ENCODE measurements around the gene PSMC6.

PSMC6 gene

GRCh38 chr14:52706724-52707706, at the start of gene PSMC6:
Gene PSMC6 (plus strand): TSS chr14:52707200. CDS start chr14:52707220, 20 bp downstream.
- DNase-seq (ENCODE audit: low read depth in 3 of 3) = peak; percentile 90 to 95 (median 91)

DNA sequence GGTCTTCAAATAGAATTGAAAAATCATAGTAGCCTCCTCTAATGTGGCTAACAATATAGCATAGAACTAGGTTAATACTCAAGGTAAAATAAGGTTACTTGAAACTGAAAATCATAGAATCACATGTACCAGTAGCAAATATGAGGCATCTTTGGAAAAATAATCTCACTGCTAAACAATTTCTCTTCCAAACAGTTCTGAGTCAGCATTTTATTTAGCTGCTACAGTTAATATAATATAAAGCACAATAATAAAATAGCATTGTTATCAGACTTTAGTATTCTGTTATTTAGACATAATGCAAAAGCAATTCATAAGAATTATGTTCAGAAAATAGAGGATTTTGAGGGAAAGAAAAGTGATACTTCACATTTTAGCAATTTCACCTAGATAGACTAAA, 46.7 kb upstream of the PSMC6 start:
- DNase-seq (ENCODE audit: low read depth in 3 of 3) = no peak

GRCh38 chr14:52660832-52661231, 46.2 kb upstream of the PSMC6 start:
- DNase-seq (ENCODE audit: low read depth in 3 of 3) = no peak

- DNase-seq (ENCODE audit: low read depth in 3 of 3) = no peak
Measured at GRCh38 chr14:52661314-52661713, 45.7 kb upstream of the PSMC6 start.

GRCh38 chr14:52663850-52664249, 43.1 kb upstream of the PSMC6 start:
- no peak for DNase-seq (ENCODE audit: low read depth in 3 of 3)

DNA sequence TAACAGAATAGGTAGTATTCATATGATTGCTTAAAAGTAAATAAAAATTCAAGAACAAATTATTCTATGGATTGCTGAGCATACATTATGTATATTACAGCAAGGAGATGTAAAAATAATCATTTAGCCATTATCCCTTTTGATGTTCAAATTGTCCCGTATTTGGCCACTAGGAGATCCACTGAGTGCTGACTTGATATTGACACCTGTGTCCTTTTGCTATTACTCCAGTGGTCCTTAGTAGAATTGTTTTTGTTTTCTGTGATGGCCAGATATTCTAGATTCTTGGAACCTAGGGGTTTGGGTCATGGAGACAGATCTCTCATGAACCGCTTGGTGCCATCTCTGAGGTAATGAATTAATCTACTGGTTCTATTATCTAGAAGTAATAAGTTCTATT, 28.4 kb upstream of the PSMC6 start:
- DNase-seq (ENCODE audit: low read depth in 3 of 3) = no peak

GRCh38 chr14:52683985-52684520, 22.9 kb upstream of the PSMC6 start:
- DNase-seq (ENCODE audit: low read depth in 3 of 3) = no peak

DNA sequence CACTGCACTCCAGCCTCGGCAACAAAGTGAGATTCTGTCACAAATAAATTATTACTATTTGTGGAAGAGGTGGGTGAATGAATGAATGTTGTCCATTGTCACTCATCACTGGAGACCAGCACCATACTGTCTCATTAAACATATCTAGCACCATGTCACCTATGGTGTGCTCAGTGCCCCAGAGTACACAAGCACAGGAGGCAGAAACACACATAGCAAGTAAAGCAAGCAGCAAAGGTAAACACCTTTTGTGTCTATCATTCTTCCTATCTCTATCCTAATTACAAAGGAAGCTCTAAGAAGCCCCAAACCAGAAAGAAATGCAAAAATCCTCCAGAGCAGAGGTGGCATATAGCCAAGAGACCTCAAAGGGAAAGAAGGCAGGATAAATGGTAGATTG, 20.8 kb upstream of the PSMC6 start:
- no peak for DNase-seq (ENCODE audit: low read depth in 3 of 3)

DNA sequence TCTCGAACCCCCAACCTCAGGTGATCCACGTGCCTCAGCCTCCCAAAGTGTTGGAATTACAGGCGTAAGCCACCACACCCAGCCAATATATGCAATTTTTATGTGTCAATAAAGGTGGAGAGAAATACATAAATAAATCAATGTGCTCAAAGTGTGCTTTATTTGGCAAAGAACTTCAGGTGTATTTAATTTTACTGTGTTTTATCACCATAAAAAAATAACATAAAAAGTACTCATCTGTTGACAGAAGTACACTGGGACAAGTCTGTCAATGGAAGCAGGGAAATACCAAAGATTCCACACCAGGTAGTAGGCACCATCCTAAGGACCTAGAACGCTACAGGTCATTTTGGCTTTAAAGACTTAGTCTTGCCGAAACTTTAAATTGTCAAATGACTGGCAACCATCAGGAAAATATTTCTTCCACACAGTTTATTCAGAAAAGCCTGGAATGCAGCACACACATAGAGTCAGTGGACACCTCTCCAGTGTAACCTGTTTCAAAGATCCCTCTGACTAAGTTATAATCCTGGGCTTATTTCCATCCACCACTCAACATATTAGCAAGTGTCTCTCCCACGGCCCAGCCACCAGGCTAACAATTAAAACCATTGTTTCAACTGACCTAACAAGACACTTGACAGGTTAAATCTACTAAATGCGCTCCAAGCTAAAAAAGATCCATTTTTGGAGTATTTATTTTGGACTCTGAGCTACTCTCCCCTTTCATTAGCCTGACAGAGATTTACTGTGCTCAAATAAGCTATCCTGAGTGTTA, 15.8 kb upstream of the PSMC6 start:
- DNase-seq (ENCODE audit: low read depth in 3 of 3) = no peak

DNA sequence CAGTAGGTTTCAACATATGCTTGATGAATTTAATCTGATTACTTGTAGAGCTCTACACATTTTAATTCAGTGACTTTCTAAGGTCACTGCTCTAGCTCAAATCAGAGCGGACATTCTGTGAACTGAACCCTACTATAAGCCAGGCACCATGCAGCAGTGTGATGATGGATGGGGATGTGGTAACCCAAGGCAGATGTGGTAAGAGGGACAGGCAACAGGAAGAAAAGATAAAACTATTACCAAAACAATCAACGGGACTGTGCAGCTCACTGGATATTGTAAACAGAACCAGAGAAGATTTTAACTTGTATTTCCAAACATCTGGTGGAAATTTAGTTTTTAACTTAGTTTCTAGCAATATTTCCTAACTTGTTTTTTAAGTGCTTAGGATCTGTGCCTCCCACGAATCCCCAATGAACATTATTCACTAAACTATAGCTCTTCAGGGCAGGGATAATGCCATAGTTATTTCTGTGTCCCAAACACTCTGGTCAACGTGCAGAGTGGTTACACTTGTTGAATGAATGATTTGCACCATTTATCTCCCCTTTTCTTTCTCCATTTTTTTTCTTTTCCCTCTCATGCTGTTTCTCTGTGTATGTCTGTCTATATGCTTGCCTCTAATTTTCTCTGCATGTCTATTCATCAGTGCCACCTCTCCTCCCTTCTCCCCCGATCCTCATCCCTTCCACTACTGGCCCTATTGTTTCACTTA, 14.6 kb upstream of the PSMC6 start:
- DNase-seq (ENCODE audit: low read depth in 3 of 3) = no peak

DNA sequence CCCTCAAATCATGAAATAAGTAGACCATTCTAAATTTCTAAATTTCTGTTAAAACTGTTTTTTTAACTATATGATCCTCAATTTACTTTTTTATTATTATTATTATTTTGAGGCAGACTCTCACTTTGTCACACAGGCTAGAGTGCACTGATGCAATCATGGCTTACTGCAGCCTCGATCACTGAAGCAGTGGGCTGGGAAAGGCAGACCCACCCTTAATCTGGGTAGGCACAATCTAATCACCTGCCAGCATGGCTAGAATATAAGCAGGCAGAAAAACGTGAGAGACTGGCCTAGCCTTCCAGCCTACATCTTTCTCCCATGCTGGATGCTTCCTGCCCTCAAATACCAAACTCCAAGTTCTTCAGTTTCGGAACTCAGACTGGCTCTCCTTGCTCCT, 14.0 kb upstream of the PSMC6 start:
- no peak for DNase-seq (ENCODE audit: low read depth in 3 of 3)

- no peak for DNase-seq (ENCODE audit: low read depth in 3 of 3)
Measured at GRCh38 chr14:52693532-52693931, 13.5 kb upstream of the PSMC6 start.

GRCh38 chr14:52694761-52695480, 12.1 kb upstream of the PSMC6 start:
- peak in 2 of 3 experiments; percentile 12 to 31 for DNase-seq (ENCODE audit: low read depth in 3 of 3)

GRCh38 chr14:52695481-52696091, 11.4 kb upstream of the PSMC6 start, which contains the start of gene ERO1A:
Gene ERO1A (minus strand): TSS chr14:52695558. CDS start chr14:52695481, 77 bp downstream.
- peak; percentile 39 to 56 (median 52) for DNase-seq (ENCODE audit: low read depth in 3 of 3)

- no peak for DNase-seq (ENCODE audit: low read depth in 3 of 3)
Measured at GRCh38 chr14:52700701-52701172, 6.3 kb upstream of the PSMC6 start.

GRCh38 chr14:52701223-52701622, 5.8 kb upstream of the PSMC6 start:
- DNase-seq (ENCODE audit: low read depth in 3 of 3) = no peak

GRCh38 chr14:52703225-52703624, 3.8 kb upstream of the PSMC6 start:
- DNase-seq (ENCODE audit: low read depth in 3 of 3) = no peak

- DNase-seq (ENCODE audit: low read depth in 3 of 3) = no peak
Measured at GRCh38 chr14:52703664-52704063, 3.3 kb upstream of the PSMC6 start.

DNA sequence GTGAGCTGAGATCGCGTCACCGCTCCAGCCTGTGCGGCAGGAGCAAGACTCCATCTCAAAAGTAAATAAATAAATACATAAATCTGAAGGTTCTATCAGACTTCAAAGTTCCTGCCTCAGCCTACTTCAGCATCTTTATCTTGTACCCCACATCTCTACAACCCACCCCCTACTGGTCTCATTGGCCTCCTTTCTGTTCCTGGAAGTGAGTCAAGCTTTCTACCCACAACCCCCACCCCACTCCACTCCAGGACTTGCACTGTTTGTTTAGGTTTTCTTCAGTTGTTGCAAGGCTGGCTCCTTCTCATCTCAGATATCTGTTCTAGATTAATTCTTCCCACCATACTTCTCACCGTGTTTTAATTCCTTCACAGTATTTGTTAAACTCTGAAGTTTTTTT, 714 bp upstream of the PSMC6 start:
- DNase-seq (ENCODE audit: low read depth in 3 of 3) = peak in 1 of 3 experiments; percentile 15

- no peak for DNase-seq (ENCODE audit: low read depth in 3 of 3)
Measured at GRCh38 chr14:52711666-52712065, 4.7 kb downstream of the PSMC6 start.
